HG03521 (cell line): ENCODE results near the gene DPH1.

Source experiments
- ATAC-seq: cut with Tn5 transposase; IDR thresholded peaks from one replicate; pipeline ENCODE4 v1.9.1; 2021; ENCODE audit warnings: mild to moderate bottlenecking, moderate library complexity; ENCODE audit not compliant: unreplicated experiment

DPH1 gene

GRCh38 chr17:2048805-2049204, 18.9 kb downstream of the DPH1 start:
- ATAC-seq, result no peak

DNA sequence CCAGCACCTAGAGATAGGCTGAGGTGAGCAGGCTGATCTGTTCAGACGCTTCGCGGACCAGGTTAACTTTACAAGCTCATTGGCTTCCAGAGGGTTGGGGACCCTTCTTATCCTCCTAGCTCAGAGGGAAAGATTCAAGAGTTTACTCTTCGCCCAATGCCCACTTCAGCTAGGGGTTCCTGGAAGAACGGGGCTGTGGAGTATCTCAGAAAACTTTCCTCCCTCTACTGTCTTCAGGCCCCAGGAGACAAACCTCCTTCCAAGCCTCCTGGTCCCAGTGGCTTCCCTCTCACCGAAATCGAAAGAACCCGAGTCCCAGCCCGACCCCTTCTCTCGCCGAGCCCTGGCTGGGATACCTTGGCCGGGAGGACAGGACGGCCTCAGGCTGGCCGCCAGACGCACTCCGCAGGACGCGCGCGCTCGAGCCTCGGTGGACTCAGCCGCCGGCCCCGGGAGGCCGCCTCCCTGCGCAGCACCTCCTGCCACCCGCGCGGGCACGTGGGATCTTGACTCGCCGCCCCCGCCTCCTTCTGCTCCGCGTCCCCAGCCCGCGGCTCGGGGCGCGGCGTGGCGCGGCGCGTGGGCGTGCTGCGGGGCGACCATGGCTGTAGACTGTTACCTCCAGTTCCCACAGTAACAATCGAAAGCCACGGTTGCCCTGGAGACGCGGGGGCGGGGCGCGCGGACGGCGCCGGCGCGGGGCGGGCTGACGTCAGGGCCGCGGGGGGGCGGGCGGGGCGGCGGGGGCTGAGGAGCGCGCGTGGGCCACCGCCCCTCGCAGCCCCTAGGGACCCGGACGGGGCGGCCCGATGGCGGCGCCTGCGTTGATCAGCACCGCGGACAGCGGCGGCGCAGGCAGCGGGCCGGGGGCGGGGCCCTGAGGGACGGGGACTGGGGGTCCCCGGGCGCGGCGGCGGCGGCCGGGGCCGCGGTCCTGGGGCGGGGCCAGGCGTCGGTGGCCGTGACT, 19.7 kb downstream of the DPH1 start:
- ATAC-seq, result peak; percentile 49

GRCh38 chr17:2050300-2051060, 20.5 kb downstream of the DPH1 start:
- ATAC-seq, result peak; percentile 12

DNA sequence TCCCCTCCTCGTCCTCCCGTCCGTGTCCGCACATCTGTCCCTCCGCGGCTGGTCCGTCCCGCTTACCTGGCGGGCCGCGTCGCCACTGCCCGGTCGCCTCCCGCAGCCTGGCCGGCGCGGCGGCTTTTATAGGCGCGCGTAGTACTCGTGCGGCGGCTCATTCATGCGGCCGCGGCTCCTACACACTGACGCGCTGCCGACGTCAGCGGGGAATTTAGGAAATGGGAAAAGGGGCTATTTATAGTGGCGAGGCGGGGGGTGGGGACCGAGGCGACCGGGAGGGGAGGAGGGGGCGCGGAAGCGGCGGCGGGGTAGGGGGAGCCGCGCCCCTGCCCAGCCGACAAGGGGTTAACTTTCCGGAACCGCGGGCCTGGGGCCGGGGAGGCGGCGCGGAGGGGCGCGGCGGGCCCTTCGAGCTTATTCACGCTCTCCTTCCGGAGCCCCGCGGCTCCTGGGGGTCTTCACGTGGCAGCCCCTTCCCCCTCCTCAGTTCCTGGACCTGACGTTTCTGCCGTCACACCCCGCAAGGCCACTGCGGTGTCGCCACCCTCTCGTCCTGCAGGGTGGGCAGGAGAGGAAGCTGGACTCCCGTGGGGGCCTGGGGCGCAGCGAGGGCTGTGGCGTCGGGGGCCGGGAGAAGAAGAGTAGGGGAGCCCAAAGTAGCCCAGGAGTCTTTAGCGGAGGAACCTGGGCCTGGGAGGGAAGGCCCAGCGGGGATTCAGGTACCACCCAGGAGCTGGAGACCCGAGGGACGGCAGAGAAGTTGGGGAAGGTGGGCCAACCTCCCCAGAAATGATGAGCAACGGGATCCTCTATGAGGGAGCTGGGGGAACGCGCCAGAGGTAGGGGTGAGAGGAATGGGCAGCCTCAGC, 21.3 kb downstream of the DPH1 start:
- ATAC-seq, result no peak

DNA sequence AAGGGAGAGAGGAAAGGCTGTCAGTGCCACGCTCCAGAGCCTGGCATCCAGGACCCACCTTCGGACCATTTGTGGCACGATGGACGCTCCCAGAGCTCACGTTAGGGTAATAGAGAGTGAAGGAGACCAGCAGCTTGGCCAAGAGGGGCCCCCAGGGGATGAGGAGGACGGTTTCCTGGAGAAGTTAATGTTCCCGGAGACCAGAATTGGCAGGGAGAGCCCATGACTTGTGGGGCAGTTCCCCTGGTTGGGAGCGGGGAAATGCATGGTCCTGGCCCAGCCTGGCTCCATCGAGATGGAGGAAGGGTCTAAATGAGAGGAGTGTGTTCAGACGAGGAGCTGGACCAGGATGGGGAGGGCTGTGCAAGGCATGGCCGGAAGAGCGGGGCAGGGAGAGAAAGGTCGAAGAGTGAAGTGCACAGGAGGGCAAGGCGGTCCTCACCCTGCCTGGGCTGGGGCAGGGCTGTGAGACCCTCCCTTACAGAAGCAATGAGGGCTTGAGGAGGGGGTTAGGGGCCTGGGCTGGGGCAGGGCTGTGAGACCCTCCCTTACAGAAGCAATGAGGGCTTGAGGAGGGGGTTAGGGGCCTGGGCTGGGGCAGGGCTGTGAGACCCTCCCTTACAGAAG, 22.1 kb downstream of the DPH1 start:
- no peak for ATAC-seq

- no peak for ATAC-seq
Measured at GRCh38 chr17:2053380-2054261, 23.7 kb downstream of the DPH1 start.

GRCh38 chr17:2054262-2054511, 24.2 kb downstream of the DPH1 start:
- ATAC-seq, result no peak

DNA sequence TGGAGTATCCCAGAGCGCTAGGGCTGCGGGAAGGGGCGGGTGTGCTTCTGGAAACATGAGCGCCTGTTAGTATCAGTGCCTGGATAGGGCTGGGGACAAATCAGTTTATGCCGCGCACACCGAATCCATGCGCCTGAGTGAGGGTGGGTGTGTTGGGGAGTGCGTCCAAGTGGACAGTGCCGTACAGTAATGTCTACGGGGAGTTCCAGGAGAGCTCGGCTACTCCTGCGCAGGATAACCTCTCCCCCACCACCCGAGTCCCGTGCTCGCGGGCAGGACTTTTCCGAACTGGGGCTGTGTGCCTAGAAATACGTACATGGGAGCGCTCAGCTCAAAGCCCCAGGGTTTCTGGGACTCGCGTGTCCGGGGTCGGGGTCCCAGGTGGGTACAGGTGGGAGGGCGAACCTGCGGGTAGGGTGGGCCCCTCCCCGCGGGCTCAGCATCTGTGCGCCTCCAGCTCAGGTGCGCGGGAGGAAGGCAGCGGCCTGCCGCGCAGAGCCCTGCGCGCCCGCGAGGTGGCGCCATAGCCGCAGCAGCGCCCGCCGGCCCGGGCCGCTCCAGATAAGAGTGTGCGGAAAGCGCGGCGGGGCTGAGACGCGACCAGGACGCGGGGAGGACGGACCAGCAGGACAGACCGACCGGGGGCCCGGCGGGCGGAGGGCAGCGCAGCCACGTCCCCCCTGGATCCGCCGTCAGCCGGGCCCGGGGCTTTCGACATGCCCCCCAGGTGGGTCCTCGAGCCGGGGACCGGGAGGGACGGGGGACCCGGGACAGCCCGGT, 24.7 kb downstream of the DPH1 start, which contains the start of gene HIC1:
TSS of gene HIC1 (plus strand) at position 592 of the 780 bp plus-strand sequence. CDS start 1,588 bp downstream, outside the sequence.
- peak; percentile 29 for ATAC-seq

DNA sequence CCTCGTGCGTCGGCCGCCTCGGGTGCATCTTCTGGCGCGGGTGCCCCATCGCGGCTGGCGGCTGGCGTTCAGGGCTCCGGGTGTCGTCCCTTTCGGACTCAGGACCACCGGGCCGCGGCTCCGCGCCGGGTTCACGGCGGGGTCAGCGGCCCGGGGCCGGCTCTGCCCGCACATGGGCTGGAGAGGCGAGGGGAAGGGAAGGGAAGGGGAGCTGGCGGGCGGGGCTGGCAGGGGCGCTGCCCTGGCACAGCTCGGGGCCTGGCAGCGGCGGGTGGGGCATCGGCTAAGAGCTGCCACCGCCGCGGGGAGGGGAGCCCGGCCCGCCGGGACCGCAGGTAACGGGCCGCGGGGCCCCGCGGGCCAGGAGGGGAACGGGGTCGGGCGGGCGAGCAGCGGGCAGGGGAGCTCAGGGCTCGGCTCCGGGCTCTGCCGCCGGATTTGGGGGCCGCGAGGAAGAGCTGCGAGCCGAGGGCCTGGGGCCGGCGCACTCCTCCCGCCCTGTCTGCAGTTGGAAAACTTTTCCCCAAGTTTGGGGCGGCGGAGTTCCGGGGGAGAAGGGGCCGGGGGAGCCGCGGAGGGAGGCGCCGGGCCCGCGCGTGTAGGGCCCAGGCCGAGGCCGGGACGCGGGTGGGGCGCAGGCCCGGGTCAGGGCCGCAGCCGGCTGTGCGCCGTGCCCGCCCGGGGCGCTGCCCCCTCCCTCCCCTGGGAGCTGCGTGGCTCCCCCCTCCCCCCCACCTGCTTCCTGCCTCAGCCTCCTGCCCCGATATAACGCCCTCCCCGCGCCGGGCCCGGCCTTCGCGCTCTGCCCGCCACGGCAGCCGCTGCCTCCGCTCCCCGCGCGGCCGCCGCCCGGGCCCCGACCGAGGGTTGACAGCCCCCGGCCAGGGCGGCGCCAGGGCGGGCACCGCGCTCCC, 25.6 kb downstream of the DPH1 start:
- ATAC-seq, result peak; percentile 8

DNA sequence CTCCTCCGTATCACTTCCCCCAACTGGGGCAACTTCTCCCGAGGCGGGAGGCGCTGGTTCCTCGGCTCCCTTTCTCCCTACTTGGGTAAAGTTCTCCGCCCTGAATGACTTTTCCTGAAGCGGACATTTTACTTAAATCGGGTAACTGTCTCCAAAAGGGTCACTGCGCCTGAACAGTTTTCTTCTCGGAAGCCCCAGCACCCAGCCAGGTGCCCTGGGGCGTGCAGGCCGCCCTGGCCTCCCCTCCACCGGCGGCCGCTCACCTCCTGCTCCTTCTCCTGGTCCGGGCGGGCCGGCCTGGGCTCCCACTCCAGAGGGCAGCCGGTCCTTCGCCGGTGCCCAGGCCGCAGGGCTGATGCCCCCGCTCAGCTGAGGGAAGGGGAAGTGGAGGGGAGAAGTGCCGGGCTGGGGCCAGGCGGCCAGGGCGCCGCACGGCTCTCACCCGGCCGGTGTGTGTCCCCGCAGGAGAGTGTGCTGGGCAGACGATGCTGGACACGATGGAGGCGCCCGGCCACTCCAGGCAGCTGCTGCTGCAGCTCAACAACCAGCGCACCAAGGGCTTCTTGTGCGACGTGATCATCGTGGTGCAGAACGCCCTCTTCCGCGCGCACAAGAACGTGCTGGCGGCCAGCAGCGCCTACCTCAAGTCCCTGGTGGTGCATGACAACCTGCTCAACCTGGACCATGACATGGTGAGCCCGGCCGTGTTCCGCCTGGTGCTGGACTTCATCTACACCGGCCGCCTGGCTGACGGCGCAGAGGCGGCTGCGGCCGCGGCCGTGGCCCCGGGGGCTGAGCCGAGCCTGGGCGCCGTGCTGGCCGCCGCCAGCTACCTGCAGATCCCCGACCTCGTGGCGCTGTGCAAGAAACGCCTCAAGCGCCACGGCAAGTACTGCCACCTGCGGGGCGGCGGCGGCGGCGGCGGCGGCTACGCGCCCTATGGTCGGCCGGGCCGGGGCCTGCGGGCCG, 26.5 kb downstream of the DPH1 start:
- ATAC-seq, result no peak

DNA sequence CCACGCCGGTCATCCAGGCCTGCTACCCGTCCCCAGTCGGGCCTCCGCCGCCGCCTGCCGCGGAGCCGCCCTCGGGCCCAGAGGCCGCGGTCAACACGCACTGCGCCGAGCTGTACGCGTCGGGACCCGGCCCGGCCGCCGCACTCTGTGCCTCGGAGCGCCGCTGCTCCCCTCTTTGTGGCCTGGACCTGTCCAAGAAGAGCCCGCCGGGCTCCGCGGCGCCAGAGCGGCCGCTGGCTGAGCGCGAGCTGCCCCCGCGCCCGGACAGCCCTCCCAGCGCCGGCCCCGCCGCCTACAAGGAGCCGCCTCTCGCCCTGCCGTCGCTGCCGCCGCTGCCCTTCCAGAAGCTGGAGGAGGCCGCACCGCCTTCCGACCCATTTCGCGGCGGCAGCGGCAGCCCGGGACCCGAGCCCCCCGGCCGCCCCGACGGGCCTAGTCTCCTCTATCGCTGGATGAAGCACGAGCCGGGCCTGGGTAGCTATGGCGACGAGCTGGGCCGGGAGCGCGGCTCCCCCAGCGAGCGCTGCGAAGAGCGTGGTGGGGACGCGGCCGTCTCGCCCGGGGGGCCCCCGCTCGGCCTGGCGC, 27.3 kb downstream of the DPH1 start:
- no peak for ATAC-seq

GRCh38 chr17:2057760-2058585, 28.0 kb downstream of the DPH1 start:
- no peak for ATAC-seq

GRCh38 chr17:2058586-2059546, 28.9 kb downstream of the DPH1 start:
- ATAC-seq, result no peak
